Esophagus squamous epithelium (tissue), 4 donors: Measurements from ENCODE around the gene ZNF608.

Experiments
- POLR2A ChIP-seq, 4 donors: fragments of 450-650 bp; IDR thresholded peaks; one replicate each; pipeline ENCODE4 v1.6.1; 2017; ENCODE audit warnings: antibody characterized with exemption in 4 of 4, mild to moderate bottlenecking in 4 of 4, moderate library complexity in 3 of 4
- TF ChIP-seq, protein P1 (sequence below), 6 experiments: fragments of 450-650 bp in 4 of 6; fragments of 200-600 bp in 2 of 6; sonication (generic) in 2 of 6; IDR thresholded peaks; one replicate each; pipeline ENCODE4 v1.5.1; 2016 to 2019; ENCODE audit warnings: antibody characterized with exemption in 6 of 6, mild to moderate bottlenecking in 4 of 6, moderate library complexity in 4 of 6

GRCh38 chr5:124746916-124747790, 714 bp upstream of the ZNF608 start:
- TF ChIP-seq, protein P1, sequence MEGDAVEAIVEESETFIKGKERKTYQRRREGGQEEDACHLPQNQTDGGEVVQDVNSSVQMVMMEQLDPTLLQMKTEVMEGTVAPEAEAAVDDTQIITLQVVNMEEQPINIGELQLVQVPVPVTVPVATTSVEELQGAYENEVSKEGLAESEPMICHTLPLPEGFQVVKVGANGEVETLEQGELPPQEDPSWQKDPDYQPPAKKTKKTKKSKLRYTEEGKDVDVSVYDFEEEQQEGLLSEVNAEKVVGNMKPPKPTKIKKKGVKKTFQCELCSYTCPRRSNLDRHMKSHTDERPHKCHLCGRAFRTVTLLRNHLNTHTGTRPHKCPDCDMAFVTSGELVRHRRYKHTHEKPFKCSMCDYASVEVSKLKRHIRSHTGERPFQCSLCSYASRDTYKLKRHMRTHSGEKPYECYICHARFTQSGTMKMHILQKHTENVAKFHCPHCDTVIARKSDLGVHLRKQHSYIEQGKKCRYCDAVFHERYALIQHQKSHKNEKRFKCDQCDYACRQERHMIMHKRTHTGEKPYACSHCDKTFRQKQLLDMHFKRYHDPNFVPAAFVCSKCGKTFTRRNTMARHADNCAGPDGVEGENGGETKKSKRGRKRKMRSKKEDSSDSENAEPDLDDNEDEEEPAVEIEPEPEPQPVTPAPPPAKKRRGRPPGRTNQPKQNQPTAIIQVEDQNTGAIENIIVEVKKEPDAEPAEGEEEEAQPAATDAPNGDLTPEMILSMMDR (IDR thresholded peaks at IDR 0.05): no peak
- TF ChIP-seq POLR2A (IDR thresholded peaks at IDR 0.05): peak in 1 of 4 donors; percentile 25
